Activated T-helper 2 cell treated with anti-CD3 and anti-CD28 coated beads, Interferon-gamma antibody, Interleukin-2, Interleukin-4, amounts not matched to agents 10 μg/mL and 5 μg/mL and 100 μg/mL, durations not matched to agents 14 hours and 24 hours and 36 hours (primary cell): ENCODE results near the gene SLC35B1. TPM values are rescaled to one million over a fixed set of nuclear protein-coding genes. Genes with fewer than 3 reads are reported as not detected.

Experiments
- DNase-seq: peaks from one replicate; pipeline ENCODE4 v3.0.0; 2021; ENCODE audit warnings: low spot score
- H3K27ac Mint-ChIP-seq: one replicate; pipeline ENCODE4 v1.8.0; 2021; ENCODE audit warnings: mixed read lengths
- H3K27me3 Mint-ChIP-seq: one replicate; pipeline ENCODE4 v1.8.0; 2021; ENCODE audit warnings: low read depth, mixed read lengths
- H3K36me3 Mint-ChIP-seq: one replicate; pipeline ENCODE4 v1.8.0; 2021; ENCODE audit warnings: low read depth, mixed read lengths
- H3K4me1 Mint-ChIP-seq: one replicate; pipeline ENCODE4 v1.8.0; 2021; ENCODE audit warnings: low read depth, mixed read lengths
- H3K4me3 Mint-ChIP-seq: one replicate; pipeline ENCODE4 v1.8.0; 2021; ENCODE audit warnings: low read depth, mild to moderate bottlenecking, moderate library complexity, mixed read lengths
- H3K9me3 Mint-ChIP-seq: one replicate; pipeline ENCODE4 v1.8.0; 2021; ENCODE audit warnings: mixed read lengths
- intact Hi-C: fragments of 100-400 bp; cut with micrococcal nuclease; formaldehyde crosslinking; loops from one replicate; pipeline ENCODE4 v1.15.1; 2023
- total RNA-seq: library from RNA; stranded (reverse); gene quantifications from 2 replicates; pipeline ENCODE4 v1.2.3, GENCODE V29; 2022

Gene SLC35B1
- total RNA-seq, 1 donor from 2014 or later = 75.7 TPM

- peaks cover 26% of the 10 kb centered on the region for H3K4me1 Mint-ChIP-seq
- no peak overlapping the region for H3K27ac Mint-ChIP-seq
- H3K27me3 Mint-ChIP-seq = no peaks in the 10 kb centered on the region
- peaks cover 34% of the 10 kb centered on the region for H3K36me3 Mint-ChIP-seq
- intact Hi-C loops = no loop called here
- H3K4me3 Mint-ChIP-seq = no peak overlapping the region
- no peaks in the 10 kb centered on the region for H3K9me3 Mint-ChIP-seq
- DNase-seq = no peak
Observed at GRCh38 chr17:49670641-49671040, 37.1 kb downstream of the SLC35B1 start.

DNA sequence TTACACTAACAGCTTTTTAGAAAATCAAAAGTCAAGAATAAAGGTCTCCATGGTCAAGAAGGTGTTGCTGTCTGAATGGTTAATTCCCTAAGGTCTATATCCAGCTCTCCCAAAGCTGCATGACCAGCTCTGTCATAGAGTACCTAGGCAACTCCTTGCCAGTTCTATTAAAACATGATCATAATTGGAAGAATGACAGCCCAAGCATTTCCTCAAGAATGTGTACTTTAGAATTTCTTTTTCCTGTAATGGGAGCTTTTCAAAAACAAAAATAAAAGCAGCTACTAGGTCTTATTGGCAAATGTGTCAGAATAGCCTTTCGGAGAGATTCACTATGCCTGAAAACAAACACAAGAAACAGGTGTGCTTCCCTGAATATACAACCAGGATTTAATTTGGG, 37.8 kb downstream of the SLC35B1 start:
- Mint-ChIP-seq H3K27me3 (no peaks in the 10 kb centered on the region), H3K9me3 (no peaks in the 10 kb centered on the region), H3K4me3 (no peak overlapping the region), H3K27ac (no peak overlapping the region), H3K4me1 (peaks cover 20% of the 10 kb centered on the region), H3K36me3 (peaks cover 29% of the 10 kb centered on the region)
- no peak for DNase-seq
- intact Hi-C loops = no loop called here

DNA sequence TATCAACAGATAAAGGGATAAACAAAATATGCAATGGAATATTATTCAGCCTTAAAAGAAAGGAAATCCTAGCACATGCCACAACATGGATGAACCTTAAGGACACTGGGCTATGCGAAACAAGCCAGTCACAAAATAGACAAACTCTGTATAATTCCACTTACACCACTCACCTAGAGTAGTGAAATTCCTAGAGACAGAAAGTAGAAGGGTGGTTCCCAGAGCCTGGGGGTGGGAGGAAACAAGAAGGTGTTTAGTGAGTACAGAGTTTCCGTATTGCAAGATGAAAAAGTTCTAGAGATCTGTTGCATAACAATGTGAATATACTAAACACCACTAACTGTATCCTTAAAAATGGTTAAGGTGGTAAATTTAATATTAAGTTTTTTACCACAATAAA, 39.9 kb downstream of the SLC35B1 start:
- H3K4me1 Mint-ChIP-seq = peaks cover 17% of the 10 kb centered on the region
- intact Hi-C loops = no loop called here
- no peaks in the 10 kb centered on the region for H3K27me3 Mint-ChIP-seq
- no peak for DNase-seq
- H3K9me3 Mint-ChIP-seq = no peaks in the 10 kb centered on the region
- H3K27ac Mint-ChIP-seq = no peak overlapping the region
- no peak overlapping the region for H3K4me3 Mint-ChIP-seq
- peaks cover 22% of the 10 kb centered on the region for H3K36me3 Mint-ChIP-seq

- intact Hi-C loops = no loop called here
- no peak for DNase-seq
- no peak overlapping the region for H3K27ac Mint-ChIP-seq
- H3K9me3 Mint-ChIP-seq = no peaks in the 10 kb centered on the region
- H3K36me3 Mint-ChIP-seq = peaks cover 21% of the 10 kb centered on the region
- no peaks in the 10 kb centered on the region for H3K27me3 Mint-ChIP-seq
- peaks cover 16% of the 10 kb centered on the region for H3K4me1 Mint-ChIP-seq
- no peak overlapping the region for H3K4me3 Mint-ChIP-seq
Observed at GRCh38 chr17:49664706-49665211, 43.0 kb downstream of the SLC35B1 start.

DNA sequence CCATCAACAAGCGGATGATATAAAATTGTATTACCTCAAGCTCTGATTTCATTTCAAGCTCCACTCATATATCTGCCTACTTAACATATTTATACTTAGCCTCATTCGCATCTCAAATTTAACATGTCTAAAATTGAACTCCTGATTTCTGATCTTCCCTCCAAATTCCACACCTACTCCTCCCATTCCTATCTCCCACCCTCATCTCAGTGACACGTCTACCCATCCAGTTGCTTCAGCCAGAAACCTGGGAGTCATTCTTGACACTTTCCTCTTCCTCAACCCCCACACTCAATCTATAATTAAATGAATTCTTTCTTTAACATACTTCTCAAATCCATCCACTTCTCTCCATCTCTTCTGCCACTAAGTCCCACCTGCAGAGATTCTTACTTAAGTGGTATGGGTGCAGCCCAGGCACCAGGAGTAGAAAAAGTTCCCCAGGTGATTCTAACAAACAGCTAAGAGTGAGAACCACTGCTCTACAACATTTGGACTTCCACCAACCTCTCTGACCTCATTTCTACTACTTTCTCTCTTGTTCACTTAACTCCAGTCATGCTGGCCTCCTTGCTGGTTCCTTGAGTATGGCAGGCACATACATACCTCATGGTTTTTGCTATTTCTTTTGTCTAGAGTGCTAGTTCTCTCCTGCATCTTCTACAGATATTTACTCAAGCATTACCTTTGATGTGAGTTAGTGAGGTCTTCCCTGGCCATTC, 47.9 kb downstream of the SLC35B1 start:
- Mint-ChIP-seq H3K4me3 (no peak overlapping the region), H3K9me3 (no peaks in the 10 kb centered on the region)
- intact Hi-C loops = no loop called here

DNA sequence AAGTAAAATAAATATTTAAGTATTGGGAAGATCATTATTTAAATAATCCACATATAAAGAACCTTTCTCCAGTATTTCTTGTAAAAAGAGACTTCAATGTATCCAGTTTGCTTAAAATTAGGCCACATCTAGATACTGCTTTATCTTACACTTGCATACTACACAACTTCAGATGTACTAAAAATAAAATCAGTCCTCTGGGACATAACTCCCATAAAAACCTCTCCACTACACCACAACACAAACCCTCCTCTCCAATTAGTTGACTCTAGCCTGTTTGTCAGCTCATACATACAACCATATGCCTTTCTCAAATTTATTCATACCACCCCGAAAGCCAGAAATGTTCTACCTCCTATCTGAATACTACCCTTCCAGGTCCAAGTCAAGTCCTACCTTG, 51.5 kb downstream of the SLC35B1 start:
- Mint-ChIP-seq H3K4me1 (peaks cover 14% of the 10 kb centered on the region), H3K9me3 (no peaks in the 10 kb centered on the region), H3K4me3 (no peak overlapping the region), H3K27ac (no peak overlapping the region), H3K27me3 (no peaks in the 10 kb centered on the region), H3K36me3 (peaks cover 13% of the 10 kb centered on the region)
- DNase-seq = no peak
- intact Hi-C loops = no loop called here

More for the DNA sequence above, 47.9 kb downstream of the SLC35B1 start:
- Mint-ChIP-seq H3K36me3 (peaks cover 22% of the 10 kb centered on the region), H3K4me1 (peaks cover 16% of the 10 kb centered on the region), H3K27ac (no peak overlapping the region), H3K27me3 (no peaks in the 10 kb centered on the region)
- DNase-seq = no peak

Other genes with a start within 250 kb of the SLC35B1 start
- gene NGFR, start 212.7 kb downstream of the SLC35B1 start, total RNA-seq = 0.14 and 0.18 TPM in 2 replicates
- gene NXPH3, start 132.1 kb downstream of the SLC35B1 start, total RNA-seq = 0.21 and 0.25 TPM in 2 replicates
- gene SPOP, start 29.9 kb downstream of the SLC35B1 start, total RNA-seq = 50.1 and 59.6 TPM in 2 replicates
- gene FAM117A, start 56.2 kb upstream of the SLC35B1 start, total RNA-seq = 12.2 and 15.8 TPM in 2 replicates
- 62.1 and 65.0 TPM in 2 replicates for gene KAT7, start 80.7 kb upstream of the SLC35B1 start, total RNA-seq
- gene TAC4, start 140.1 kb upstream of the SLC35B1 start, total RNA-seq = not detected in 2 replicates